ENCODE measurements around the gene CRADD.
"Not testable (repeated sequence)": the region's sequence is repeated elsewhere in the genome, so short reads cannot be mapped to it uniquely, and the experiment has no call there.

CRADD gene

DNA sequence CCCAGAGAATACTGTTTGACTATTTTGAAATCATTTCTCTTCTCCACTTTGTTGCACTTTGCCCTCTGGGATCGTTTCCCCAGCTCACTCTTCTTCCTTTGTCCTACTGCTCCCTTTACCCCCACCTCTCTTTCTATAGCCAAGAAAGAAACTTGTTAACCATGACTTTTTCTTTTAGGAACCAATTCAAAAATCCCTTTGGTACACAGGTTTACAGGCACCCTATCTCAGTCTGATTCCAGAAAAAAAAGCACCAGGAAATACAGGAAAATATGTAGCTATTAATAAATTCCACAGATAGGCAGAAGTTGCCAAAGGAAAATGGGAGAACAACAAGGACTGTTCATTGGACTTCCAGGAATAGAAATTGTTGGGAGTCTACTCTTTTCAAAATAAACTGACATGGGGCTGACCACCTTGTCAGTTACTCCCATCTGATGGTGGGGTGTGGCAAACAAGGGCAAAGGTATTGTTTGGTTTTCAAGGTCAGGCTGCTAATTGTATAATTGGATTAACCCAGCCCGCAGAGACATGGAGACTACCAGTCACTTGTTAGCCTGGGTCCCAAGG, 82.4 kb downstream of the CRADD start:
- no peak for DNase-seq

DNA sequence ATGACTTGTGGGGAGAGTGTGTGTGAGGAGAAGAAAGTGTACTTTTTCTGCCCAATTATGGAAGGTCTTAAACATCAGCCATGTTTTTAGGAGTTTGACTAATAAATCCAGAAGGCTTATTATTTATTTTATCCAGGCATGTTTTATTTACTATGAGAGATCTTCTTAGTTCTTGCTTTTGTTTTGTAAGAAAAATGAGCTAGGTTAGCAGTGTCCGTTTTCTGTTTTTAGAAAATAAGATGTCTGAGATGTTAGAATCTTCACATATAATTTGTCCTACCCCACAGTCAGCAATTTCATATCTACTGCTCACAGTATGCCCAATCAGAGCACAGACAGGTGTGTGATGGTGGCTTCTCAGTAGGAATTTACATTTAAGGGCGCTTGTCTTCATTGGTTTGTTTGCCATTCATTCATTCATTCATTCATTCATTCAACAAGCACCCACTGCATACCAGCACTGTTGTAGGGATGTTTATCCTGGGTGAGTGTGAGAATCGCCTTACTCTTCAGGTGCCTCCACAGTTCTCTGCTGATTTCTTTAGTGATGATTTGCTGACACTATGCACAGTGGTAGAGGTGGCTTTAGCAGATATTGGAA, 83.2 kb downstream of the CRADD start:
- DNase-seq, result no peak

DNA sequence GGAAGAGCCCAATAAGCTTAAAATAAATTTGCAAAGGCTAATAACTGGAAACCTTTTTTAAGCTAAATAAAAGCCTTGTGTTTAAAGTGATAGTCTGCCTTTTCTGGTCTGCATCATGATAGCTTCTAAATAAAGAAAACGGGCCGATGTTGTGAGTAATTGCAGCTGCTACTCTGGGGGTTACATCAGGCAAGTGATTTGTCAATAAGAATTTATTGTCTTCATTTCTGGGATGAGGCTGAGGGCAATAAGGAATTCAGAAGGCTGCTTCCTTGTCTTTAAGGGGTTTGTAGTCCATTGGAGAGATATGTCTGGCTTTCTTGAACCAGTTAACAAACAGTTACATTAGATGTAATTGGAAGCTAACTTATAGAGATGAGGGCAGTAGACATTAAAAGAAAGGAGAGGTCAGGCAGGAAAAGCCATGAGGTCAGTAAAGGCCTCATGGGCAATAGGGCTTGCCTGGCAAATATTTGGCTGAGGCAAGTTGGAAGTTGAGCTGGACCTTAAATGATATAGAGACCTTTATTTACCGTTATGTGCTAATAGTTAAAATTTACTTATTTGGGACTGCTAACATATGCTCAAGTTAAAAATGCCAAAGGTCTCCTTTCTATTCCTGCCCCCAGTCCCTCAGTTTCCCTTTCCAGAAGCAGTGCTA, 85.0 kb downstream of the CRADD start:
- DNase-seq, result no peak

DNA sequence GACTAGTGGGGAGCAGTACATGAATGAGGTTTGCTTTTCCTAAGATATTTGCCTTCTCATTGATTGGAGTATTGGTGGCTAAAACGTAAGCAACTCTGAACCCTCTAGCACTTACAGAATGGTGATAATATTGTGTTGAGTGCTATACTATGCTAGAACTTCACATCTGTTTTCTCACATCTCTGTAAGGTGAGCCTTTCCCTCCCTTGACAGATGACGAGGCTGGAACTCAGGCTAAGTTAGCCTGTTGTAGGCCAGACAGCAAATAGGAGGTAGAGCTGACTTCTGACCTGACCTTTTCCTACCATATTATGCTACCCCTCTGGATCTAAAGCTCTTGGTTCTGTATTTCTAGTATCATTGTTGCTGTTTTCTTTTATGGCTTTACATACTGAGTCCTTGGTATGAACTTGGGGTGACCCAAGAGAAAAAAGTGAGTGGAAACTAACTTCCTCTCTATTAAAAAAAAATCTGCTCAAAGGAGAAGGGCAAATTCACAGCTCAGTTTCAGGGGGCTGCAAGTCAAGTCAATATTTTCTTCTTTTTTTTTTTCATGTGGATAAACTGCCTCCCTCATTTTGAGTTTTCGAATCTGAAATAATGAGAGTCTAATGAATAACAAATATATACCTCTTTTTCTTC, 85.9 kb downstream of the CRADD start:
- DNase-seq, result peak in 2 of 4 experiments; percentile 6 to 22

DNA sequence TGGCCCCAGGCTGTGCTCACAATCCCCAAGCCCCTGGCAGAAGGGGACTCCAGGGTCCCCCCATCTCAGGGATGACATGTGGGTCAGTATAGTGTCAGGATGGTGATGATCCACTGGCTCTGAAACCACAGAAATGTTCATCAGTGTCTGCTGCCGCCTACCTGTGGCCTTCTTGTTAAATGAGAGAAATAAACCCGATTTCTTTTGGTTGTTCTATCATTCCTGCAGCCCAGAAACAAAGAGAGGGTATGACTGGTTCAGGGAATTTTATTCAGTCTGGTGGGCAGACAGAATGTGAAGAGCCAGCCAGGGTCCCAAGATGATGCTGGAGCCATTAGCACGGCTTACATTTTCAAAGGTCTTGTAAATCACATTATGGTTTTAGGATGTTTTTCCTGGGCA, 86.6 kb downstream of the CRADD start:
- no peak for DNase-seq

DNA sequence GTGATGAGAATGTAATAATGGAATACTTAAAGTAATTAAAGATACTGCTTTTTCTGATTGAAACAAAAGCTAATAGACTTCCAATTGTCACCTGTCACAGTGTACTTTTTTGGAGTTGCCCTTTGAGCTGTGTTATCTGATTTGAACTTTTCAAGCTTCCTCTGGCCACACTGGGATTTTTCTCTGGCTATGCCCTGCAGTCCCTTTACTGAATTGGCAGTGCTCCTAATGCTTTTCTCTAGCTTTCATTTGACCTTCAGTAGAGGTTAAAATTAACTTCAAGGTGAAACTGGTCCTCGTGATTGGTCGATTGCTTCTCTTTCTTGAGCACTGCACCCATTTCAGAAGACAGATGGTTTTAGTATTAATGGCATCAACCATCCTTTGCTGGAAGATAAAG, 89.2 kb downstream of the CRADD start:
- DNase-seq, result no peak

DNA sequence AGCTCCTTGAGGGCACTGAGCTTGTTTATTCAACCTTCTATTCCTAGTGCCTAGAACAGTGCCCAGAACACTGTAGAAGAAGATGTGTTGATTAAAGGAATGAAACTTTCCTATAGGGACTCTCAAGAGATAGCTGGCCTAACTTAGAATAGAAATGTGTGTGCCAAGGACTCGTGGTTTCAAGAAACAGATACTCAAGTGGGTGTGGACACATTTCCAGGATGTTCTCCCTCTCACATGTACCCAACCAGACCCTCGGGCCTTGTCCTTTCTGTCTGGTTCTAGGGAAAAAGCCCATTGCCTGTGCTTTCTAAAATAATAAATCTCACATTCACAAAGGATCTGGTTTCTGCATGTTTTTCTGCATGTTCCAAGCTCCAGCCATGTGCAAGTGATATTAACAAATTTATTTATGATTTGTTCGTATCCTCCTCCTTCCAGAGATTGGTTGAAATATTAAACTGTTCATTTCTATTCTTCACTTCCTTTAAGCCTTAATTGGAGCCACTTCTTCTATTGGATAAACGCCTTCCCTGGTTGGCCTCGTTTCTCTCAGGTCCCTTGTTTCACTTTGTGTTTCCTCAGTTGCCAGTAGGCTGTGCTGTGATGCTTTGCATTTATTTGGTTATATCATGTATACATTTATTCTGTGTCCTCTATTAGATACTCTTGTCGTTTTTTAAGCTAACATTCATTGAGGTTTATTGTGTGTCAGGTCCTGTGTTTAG, 89.8 kb downstream of the CRADD start:
- peak; percentile 56 to 72 (median 64) for DNase-seq

DNA sequence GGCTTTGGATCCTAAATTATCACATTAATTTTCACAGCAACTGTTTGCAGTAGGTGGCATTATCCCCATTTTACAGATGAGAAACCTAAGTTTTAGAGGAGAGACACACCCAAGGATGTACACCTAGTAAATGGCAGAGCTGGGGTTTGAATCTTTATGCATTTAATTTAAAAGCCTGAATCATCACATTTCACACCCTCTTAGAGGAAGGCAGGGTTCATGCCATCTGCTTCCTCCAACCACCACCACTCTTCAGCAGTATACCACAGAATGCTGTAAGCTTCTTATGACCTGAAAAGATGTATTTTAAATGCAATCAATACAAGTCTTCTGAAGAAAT, 90.3 kb downstream of the CRADD start:
- DNase-seq, result peak in 3 of 4 experiments; percentile 31 to 49 (median 47)

DNA sequence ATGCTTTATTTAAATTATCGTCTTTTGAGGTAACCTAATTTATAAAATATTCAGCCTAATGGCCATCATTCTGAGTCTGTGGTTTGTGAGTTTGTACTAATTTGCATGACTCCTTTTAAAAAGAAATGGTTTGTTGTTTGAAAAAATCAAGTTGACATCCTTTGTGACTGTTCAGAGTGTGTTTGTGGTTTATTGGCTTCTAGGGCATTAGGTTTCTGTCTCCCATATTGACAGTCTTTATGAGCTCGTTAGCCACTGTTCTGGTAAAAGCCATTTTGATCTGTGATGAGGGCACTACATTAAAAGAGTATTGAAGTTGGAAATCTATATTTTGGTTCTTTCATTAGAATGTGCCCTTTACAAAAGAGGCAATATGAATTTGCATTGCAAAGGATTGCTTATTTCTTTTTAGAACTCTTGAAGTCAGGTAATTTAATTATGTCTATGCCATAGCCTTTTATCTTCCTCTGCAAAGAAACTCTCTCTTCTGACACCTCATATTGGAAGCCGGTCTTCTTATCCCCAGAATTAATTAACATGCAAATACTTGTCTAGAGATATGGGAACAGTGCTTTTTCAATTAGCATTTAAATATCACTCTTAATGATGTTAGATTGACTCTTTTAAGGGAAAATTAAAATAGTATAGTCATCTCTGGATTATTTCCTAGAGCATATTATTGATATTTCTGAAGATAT, 95.0 kb downstream of the CRADD start:
- no peak for DNase-seq

DNA sequence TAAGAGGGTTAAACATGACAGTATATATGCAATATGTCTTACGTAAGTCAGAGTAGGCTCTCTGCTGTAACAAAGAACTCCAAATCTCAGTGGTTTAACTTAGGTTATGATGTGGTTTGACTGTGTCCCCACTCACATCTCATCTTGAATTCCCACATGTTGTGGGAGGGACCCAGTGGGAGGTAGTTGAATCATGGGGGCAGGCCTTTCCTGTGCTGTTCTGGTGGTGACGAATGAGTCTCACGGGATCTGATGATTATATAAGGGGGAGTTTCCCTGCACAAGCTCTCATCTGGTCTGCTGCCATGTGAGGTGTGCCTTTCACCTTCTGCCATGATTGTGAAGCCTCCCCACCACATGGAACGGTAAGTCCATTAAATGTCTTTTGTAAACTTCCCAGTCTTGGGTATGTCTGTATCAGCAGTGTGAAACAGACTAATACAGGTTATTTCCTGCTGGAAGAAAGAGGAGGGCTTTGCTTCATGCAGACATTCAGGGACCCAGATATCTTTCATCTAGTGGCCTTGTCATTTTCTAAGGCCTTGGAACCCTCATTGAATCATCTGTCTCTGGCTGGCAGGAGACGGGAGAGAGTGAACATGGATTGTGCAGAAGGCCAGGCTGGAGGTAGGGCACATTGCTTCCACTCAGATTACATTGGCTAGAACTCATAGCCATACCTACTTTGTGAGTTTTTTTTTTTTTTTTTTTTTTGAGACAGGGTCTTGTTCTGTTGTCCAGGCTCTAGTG, 96.1 kb downstream of the CRADD start:
- DNase-seq, result peak; percentile 77 to 94 (median 82)

DNA sequence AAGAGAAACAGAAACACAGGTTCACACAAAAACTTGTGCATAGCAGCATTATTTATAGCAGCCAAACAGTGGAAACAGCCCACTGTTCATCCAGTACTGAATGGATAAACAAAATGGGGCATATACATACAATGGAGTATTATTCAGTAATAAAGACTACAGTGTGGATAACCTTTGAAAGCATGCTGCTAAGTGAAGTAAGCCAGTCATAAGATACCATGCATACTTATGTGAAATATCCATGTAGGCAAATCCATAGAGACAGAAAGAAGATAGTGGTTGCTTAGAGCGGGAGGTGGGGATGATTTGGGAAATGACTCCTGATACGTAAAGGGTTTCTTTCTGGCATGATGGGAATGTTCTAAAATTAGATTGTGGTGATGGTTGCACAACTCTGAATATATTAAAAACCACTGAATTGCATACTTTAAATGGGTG, 99.4 kb downstream of the CRADD start:
- DNase-seq, result peak in 1 of 4 experiments; percentile 24

DNA sequence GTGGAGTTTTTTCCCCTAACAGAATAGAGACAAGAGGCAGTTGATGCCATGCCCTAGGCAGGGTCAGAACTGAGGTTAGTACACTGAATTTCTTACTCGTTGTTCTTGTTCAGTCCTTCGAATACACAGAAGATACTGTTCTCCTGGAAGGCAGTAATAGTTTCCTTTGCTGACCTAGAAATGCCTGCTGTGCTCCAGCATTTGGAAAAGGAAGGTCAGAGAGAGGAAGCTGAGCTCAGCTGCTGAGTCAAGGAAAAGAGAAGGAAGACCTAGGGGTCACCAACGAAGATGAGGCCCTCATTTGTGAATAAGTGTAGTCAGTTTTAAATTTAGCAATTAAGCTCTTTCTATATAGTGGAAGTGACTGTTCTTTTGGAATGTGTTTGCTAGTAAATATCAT, 100.1 kb downstream of the CRADD start:
- peak; percentile 76 to 94 (median 84) for DNase-seq

DNA sequence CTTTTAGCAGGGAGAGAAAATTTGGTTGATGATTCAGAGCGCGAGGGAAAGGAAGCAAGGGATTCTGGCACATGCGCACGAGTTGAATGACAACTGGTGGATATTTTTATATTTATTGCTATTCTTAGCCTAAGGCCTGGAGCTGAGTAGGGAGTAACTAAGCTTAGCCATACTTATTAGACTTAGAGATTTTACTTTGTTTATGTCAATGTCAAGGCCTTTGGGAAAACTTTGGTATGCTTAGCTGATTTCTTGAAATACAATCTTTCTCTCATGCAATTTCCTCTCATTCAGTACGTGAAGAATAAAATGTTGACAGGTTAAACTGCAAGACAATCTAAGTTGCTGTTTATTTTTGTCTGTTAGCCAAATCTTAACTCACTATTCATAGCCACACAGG, 101.1 kb downstream of the CRADD start:
- DNase-seq, result peak; percentile 29 to 73 (median 49)

DNA sequence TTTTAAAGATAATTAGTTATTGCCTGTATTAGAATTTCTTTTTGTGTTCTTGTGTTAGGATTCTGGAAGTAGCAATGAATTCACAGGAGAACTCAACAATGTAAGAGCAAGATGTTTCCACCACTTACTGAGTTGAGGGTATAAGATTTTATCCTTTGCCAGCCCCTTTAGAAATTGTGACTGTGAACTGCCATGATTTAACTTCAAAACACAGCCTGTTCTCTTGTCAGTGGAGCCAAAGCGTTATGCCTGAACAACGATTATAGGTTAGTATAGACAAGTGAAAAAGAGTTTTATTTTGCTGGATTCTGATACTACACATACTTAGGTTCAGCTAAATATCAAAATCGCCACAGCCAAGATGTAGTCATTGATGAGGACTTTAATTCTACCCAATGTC, 101.6 kb downstream of the CRADD start:
- DNase-seq, result no peak

DNA sequence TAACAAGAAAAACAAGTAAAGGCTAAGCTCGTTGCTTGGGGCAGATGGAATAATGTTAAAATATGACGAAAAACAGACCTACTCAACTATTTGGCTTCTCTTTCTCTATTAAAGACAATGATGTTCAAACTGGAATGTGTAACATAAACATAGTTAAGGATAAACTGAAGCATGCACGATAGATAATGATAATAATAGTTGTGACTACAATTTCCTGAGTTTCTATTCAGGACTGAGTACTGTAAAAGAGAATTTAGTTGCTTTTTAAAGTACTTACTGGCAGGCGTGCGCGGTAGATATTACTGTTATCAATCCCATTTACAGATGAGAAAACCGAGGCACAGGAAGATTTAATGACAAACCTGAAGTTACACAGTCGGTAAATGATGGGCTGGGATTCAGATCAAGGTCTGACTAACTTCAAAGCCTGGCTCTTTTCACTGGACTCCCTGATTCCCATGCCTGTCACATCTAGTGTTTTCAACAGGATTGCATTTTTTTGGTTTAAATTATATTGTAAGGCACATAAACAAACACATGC, 103.0 kb downstream of the CRADD start:
- no peak for DNase-seq

DNA sequence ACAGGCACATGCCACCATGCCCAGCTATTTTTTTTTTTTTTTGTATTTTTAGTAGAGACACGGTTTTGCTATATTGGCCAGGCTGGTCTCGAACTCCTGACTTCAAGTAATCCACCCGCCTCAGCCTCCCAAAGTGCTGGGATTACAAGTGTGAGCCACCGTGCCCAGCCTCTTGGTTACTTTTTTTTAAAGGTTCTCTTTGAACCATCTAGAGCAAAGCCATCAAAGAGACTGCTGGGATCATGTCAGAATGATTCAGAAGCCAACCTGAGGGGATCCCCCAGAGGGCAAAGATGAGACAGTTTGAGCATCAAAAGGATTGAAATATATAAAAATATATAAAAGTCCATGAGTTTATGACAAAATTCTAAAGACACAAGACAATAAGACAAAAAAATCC, 103.7 kb downstream of the CRADD start:
- DNase-seq, result not testable (repeated sequence)

DNA sequence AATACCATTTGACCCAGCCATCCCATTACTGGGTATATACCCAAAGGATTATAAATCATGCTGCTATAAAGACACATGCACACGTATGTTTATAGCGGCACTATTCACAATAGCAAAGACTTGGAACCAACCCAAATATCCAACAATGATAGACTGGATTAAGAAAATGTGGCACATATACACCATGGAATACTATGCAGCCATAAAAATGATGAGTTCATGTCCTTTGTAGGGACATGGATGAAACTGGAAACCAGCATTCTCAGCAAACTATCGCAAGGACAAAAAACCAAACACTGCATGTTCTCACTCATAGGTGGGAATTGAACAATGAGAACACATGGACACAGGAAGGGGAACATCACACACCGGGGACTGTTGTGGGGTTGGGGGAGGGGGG, 104.8 kb downstream of the CRADD start:
- not testable (repeated sequence) for DNase-seq

DNA sequence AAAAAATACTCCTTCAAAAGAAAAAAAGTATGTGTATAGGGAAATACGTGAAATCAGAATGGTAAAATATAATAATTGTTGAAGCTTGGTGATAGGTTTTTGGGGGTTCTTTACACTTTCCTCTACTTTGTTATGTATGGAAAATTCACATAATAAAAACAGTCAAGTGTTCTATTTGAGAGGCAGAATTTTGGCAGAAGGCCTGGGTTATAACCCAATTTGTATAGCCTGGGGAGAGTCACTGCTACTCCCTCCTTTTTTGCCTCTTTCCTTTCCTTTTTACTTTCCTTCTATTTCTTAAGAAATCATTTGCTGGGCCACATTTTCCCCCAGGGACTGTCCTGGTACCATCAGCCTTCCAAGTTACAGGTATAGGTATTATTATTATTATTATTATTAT, 105.7 kb downstream of the CRADD start:
- no peak for DNase-seq

DNA sequence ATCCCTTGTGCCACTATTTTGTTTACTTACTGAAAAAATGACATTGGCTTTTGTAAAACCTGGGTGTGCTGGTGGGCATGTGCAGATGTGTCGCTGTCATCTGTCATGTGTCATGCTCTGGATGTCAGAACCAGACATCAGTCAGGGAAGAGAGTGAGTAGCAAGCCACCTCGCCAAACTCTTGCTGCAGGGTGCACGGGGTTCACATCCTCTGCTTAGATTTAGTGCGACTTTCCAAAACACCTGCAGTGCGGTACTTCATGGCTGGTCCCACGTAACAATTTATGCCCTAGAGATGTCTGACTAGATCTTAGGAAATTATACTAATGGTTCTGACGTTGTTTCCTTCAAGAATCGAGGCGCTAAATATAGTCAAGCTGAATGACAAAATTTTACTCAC, 106.7 kb downstream of the CRADD start:
- DNase-seq, result peak; percentile 34 to 66 (median 46)

DNA sequence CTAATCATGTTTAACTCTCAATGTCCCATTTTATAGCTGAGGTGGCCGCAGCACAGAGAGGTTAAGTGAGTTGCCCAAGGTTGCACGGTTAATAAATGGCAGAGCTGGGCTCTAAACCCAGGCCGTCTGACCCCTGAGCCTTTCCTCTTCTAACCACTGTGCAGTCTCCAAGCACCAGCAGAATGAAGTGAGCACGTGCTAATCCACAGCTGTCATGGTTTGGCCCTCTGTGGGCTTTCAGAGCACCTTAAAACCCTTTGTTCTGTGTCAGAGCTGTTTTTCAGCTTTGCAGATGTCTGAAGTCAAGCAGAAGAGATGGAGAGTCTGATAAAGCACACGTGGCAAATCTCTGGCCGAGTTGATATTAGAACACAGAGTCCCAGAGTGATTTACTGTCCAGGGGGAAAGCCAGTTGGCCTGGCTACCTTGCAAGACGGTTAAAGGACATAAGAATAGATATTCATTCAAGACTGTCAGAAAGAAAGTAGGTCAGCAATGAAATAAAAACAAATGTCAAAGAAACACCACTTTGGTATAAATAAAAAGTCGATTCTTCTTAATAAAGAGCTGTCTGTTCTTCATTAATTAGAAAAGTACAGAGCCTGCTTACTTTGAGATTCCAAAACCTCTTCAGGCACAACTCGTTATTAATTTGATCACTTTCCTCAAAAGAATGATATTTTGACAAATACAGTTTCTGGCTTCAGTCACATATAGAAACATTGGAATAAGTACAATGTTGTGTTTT, 107.3 kb downstream of the CRADD start:
- peak in 1 of 4 experiments; percentile 23 for DNase-seq

All from suppressor macrophage (primary cell).